LNCaP clone FGC (cell line): ENCODE results near the gene MSL1.
A peak's percentile ranks its signal among the peaks of the same experiment; 100 is the strongest.

Experiments
- DNase-seq: peaks from one replicate; pipeline ENCODE4 v3.0.0-alpha.2; 2011; ENCODE audit warnings: low read depth
- H3K4me3 ChIP-seq: 2 replicates; pipeline ENCODE4 v1.5.1; 2011; ENCODE audit warnings: mild to moderate bottlenecking, low read depth, low read length, control low read depth
- CTCF ChIP-seq: IDR thresholded peaks from 2 replicates; pipeline ENCODE4 v1.5.1; 2012; ENCODE audit warnings: mild to moderate bottlenecking; ENCODE audit not compliant: control insufficient read depth, insufficient read depth; ENCODE audit errors: extremely low read depth

Gene MSL1

GRCh38 chr17:40111221-40112128 is 10.3 kb upstream of the MSL1 start:
- no peak overlapping the region for H3K4me3 ChIP-seq
- peak; percentile 82 for DNase-seq

GRCh38 chr17:40112191-40112711 is 9.5 kb upstream of the MSL1 start:
- DNase-seq: no peak
- no peak overlapping the region for H3K4me3 ChIP-seq
- no peak for TF ChIP-seq CTCF

More at GRCh38 chr17:40111221-40112128, 10.3 kb upstream of the MSL1 start:
- TF ChIP-seq CTCF: peak; percentile 81

- DNase-seq: no peak
- H3K4me3 ChIP-seq: peak overlapping the region; percentile 5; the same call in 1 of the 2 replicates
- TF ChIP-seq CTCF: no peak
These were observed 9.1 kb upstream of the MSL1 start for GRCh38 chr17:40112718-40113109.

GRCh38 chr17:40113110-40113906 is 8.5 kb upstream of the MSL1 start:
- peak; percentile 88 for DNase-seq
- peak; percentile 90 for TF ChIP-seq CTCF
- peak overlapping the region; percentile 44 for H3K4me3 ChIP-seq

GRCh38 chr17:40113907-40114245 is 7.9 kb upstream of the MSL1 start:
- peak overlapping the region; percentile 44 for H3K4me3 ChIP-seq

GRCh38 chr17:40115101-40115436 is 6.7 kb upstream of the MSL1 start:
- no peak for DNase-seq
- H3K4me3 ChIP-seq: no peak overlapping the region

More at GRCh38 chr17:40113907-40114245, 7.9 kb upstream of the MSL1 start:
- no peak for TF ChIP-seq CTCF
- DNase-seq: no peak

More at GRCh38 chr17:40115101-40115436, 6.7 kb upstream of the MSL1 start:
- no peak for TF ChIP-seq CTCF
